Suprapubic skin (tissue), 4 donors: ENCODE results near the gene NR3C2.

Experiments used
- CTCF ChIP-seq, 2 donors: fragments of 200-600 bp in 1 of 2; fragments of 450-650 bp in 1 of 2; sonication (generic) in 1 of 2; IDR thresholded peaks; one replicate each; pipeline ENCODE4 v1.5.1; 2016 to 2019; ENCODE audit warnings: antibody characterized with exemption in 2 of 2, mild to moderate bottlenecking in 1 of 2, moderate library complexity in 1 of 2
- POLR2A ChIP-seq, 2 donors: fragments of 450-650 bp; IDR thresholded peaks; one replicate each; pipeline ENCODE4 v1.6.1; 2017; ENCODE audit warnings: antibody characterized with exemption in 2 of 2, mild to moderate bottlenecking in 2 of 2, moderate library complexity in 2 of 2
- POLR2AphosphoS5 ChIP-seq, 3 donors: sonication (generic); formaldehyde crosslinking; IDR thresholded peaks; one replicate each; pipeline ENCODE4 v1.6.1; 2017; ENCODE audit warnings: antibody characterized with exemption in 3 of 3

DNA sequence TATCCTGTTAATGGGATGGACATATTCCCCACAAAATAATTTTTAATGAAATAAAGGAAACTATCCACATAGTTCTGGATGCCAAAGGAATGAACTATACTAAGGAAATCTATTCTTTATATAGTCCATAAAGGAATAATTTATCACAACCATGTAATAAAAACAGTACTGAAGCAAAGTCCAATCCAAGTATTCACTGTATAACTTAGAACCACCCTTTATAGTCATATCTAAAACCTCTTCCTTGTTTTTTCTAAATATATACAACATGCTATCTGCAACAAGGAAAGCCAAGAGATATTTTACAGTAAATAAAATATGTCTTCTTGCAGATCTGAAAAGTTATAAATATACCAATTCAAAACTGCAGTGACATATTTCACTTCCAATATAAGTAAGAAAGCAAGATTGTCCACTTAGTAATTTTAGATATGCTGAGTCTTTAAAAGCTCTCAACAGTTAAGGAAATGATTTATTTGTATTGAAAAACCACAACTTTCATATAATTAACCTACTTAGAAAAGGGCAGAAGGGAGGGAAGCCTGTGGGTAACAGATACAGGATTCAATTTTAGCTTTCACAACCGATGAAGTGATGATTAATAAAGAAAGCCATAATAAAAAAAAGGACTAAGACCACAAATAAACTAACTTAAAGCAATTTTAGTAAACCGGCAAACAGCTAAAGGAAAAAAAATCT, 8.0 kb downstream of the NR3C2 start:
- TF ChIP-seq CTCF (IDR thresholded peaks at IDR 0.05) (no peak), POLR2AphosphoS5 (IDR thresholded peaks at IDR 0.05) (no peak), POLR2A (IDR thresholded peaks at IDR 0.05) (no peak)
